T1000 (cell line): ENCODE measurements around the gene PITX1.

Experiments used
- DNase-seq: peaks from one replicate; lab custom pipeline; 2025; ENCODE audit warnings: mixed read lengths; lab: John Stamatoyannopoulos, UW

Gene PITX1

GRCh38 chr5:135029477-135030122, 4.4 kb downstream of the PITX1 start:
- no peak for DNase-seq

- DNase-seq = no peak
Observed at GRCh38 chr5:135028791-135029476, 5.1 kb downstream of the PITX1 start.

- no peak for DNase-seq
Observed at GRCh38 chr5:135027697-135028615, 6.1 kb downstream of the PITX1 start.

GRCh38 chr5:135027266-135027696, 6.7 kb downstream of the PITX1 start:
- DNase-seq = no peak

GRCh38 chr5:135026645-135027265, 7.3 kb downstream of the PITX1 start:
- DNase-seq = no peak

- DNase-seq = no peak
Observed at GRCh38 chr5:135025730-135026644, 8.0 kb downstream of the PITX1 start.

- no peak for DNase-seq
Observed at GRCh38 chr5:135024956-135025729, 8.9 kb downstream of the PITX1 start.

GRCh38 chr5:135020111-135020895, 13.7 kb downstream of the PITX1 start:
- no peak for DNase-seq

GRCh38 chr5:135019314-135019713, 14.7 kb downstream of the PITX1 start:
- no peak for DNase-seq

- no peak for DNase-seq
Observed at GRCh38 chr5:135018457-135018856, 15.6 kb downstream of the PITX1 start.

GRCh38 chr5:135016861-135017290, 17.2 kb downstream of the PITX1 start:
- DNase-seq = no peak

- no peak for DNase-seq
Observed at GRCh38 chr5:135015942-135016341, 18.1 kb downstream of the PITX1 start.

GRCh38 chr5:135013947-135014570, 20.0 kb downstream of the PITX1 start:
- no peak for DNase-seq

GRCh38 chr5:135013445-135013844, 20.6 kb downstream of the PITX1 start:
- no peak for DNase-seq

GRCh38 chr5:135012951-135013391, 21.1 kb downstream of the PITX1 start:
- DNase-seq = no peak

- DNase-seq = no peak
Observed at GRCh38 chr5:135012033-135012588, 21.9 kb downstream of the PITX1 start.

GRCh38 chr5:135011355-135012032, 22.5 kb downstream of the PITX1 start:
- DNase-seq = no peak
